ENCODE measurements around the gene SETD4. TPM values are rescaled to one million over a fixed set of nuclear protein-coding genes. Genes with fewer than 3 reads are reported as not detected.

SETD4 gene
- total and polyA plus RNA-seq, 7 donors, result 4.8 to 19.9 (median 14.3) TPM

DNA sequence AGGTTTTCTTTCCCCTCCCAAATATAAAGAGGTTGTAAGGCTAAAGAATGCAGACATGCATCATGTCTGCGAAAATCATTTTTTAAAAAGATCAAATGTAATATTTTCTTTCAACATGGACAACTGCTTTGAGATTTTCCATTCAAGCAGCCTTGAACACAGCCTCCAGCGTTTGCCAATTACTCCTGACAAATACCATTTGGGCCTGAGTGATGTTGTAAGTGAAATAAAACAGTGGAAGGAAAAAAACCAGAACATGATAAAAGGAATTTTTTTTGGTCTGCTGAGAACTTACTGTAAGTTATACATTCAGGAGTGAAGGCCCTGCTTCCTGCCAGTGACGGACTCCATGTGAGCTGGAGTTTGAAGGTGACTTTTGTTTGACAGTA lies 37.2 kb downstream of the SETD4 start:
- 76 to 87% methylated on average over 3 of the region's 3 CpGs for WGBS, 2 donors
- TF ChIP-seq EP300 (IDR thresholded peaks at IDR 0.05) (peak in 2 of 4 donors; percentile 27 to 37), POLR2A (IDR thresholded peaks at IDR 0.05) (no peak), POLR2AphosphoS5 (IDR thresholded peaks at IDR 0.05) (peak; percentile 71 to 91 (median 84))
- TF ChIP-seq, protein P1, sequence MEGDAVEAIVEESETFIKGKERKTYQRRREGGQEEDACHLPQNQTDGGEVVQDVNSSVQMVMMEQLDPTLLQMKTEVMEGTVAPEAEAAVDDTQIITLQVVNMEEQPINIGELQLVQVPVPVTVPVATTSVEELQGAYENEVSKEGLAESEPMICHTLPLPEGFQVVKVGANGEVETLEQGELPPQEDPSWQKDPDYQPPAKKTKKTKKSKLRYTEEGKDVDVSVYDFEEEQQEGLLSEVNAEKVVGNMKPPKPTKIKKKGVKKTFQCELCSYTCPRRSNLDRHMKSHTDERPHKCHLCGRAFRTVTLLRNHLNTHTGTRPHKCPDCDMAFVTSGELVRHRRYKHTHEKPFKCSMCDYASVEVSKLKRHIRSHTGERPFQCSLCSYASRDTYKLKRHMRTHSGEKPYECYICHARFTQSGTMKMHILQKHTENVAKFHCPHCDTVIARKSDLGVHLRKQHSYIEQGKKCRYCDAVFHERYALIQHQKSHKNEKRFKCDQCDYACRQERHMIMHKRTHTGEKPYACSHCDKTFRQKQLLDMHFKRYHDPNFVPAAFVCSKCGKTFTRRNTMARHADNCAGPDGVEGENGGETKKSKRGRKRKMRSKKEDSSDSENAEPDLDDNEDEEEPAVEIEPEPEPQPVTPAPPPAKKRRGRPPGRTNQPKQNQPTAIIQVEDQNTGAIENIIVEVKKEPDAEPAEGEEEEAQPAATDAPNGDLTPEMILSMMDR (IDR thresholded peaks at IDR 0.05), result no peak
- H3K4me3 ChIP-seq, result no peak overlapping the region
- H3K36me3 ChIP-seq, result no peaks in the 10 kb centered on the region
- peak; percentile 53 for DNase-seq
- H3K4me1 ChIP-seq, result peaks cover 0 to 27% (median 19%) of the 10 kb centered on the region in 4 donors
- H3K27ac ChIP-seq, result peak overlapping the region; percentile 11 to 71 (median 53)
- H3K9me3 ChIP-seq, result no peaks in the 10 kb centered on the region
- no peaks in the 10 kb centered on the region for H3K27me3 ChIP-seq
- intact Hi-C loops (cut with DNase I), result loop anchor here (5.0 kb wide), 1 partner anchor 91 kb away; no protein-coding TSS in a partner anchor

DNA sequence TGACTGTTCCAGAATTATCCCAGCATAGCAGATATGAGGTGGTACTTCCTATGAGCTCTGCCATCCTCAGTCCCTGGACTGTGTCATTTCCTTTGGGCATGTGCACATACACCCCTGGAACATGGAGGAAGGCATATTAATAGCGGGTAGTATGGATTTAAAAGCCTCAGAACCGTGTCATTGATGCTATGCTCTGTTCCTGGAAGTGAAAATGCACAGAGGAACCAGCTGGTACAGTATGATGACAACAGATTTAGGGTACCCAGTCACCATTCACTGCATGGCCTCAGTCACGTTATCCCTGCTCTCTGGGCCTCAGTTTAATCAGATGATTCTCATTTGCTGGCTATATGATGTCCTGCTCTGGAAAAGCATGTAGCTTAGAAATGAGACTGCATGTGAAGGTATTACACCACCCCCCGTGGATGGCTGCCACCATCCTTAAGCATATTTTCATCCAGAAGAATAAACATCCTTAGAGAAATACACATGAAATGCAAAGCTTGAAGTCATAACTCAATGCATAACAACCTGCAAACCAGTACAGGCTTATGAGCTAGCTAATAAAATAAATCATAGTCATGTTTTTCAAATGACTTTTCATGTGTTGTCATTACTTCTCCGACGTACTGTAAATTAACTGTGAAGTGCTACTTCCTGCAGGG lies 37.8 kb downstream of the SETD4 start:
- no peaks in the 10 kb centered on the region for H3K9me3 ChIP-seq
- intact Hi-C loops (cut with DNase I), result loop anchor here (5.0 kb wide), 1 partner anchor 90 kb away; no protein-coding TSS in a partner anchor
- TF ChIP-seq POLR2AphosphoS5 (IDR thresholded peaks at IDR 0.05) (peak in 1 of 4 donors; percentile 3), POLR2A (IDR thresholded peaks at IDR 0.05) (no peak)
- no peaks in the 10 kb centered on the region for H3K27me3 ChIP-seq
- H3K36me3 ChIP-seq, result no peaks in the 10 kb centered on the region
- peak; percentile 59 for DNase-seq
- H3K4me3 ChIP-seq, result no peak overlapping the region
- 58 to 67% methylated on average over 6 of the region's 6 CpGs for WGBS, 2 donors
- H3K4me1 ChIP-seq, result peaks cover 0 to 27% (median 19%) of the 10 kb centered on the region in 4 donors
- peak overlapping the region; percentile 6 to 71 (median 53) for H3K27ac ChIP-seq

DNA sequence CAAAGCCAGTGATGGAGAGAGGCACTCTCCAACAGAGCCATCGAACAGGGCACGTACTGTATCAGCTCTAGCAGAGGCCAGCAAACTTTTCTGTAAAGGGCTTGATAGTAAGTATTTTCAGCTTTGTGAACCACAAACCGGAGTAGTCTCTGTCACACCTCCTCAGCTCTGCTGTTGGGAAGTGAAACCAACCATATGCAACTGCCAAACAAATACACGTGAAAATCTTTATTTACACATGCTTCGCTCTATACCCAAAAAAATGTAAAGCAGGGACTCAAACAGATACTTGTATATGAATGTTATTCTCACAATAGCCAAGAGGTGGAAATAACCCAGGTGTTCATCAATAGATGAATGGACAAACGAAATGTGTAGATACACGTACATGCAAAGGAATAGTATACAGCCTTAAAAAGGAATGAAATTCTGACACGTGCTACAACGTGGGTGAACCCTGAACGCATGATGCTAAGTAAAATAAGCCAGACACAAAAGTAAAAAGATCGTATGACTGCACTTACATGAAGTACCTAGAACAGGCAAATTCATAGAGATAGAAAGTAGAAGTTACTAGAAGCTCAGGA lies 39.0 kb downstream of the SETD4 start:
- WGBS, 2 donors, result 86 to 95% methylated on average over 11 of the region's 11 CpGs
- H3K27ac ChIP-seq, result no peak overlapping the region
- H3K4me1 ChIP-seq, result peaks cover 0 to 27% (median 19%) of the 10 kb centered on the region in 4 donors
- DNase-seq, result no peak
- intact Hi-C loops (cut with DNase I), result loop anchor here (5.0 kb wide), 1 partner anchor 89 kb away; no protein-coding TSS in a partner anchor
- no peaks in the 10 kb centered on the region for H3K36me3 ChIP-seq
- no peaks in the 10 kb centered on the region for H3K9me3 ChIP-seq
- no peak for TF ChIP-seq EP300 (IDR thresholded peaks at IDR 0.05)
- no peak for TF ChIP-seq POLR2A (IDR thresholded peaks at IDR 0.05)
- TF ChIP-seq, protein P1 (IDR thresholded peaks at IDR 0.05), result no peak
- no peak for TF ChIP-seq POLR2AphosphoS5 (IDR thresholded peaks at IDR 0.05)
- H3K27me3 ChIP-seq, result peaks cover 0 to 7% (median 0%) of the 10 kb centered on the region in 3 donors
- H3K4me3 ChIP-seq, result no peak overlapping the region

DNA sequence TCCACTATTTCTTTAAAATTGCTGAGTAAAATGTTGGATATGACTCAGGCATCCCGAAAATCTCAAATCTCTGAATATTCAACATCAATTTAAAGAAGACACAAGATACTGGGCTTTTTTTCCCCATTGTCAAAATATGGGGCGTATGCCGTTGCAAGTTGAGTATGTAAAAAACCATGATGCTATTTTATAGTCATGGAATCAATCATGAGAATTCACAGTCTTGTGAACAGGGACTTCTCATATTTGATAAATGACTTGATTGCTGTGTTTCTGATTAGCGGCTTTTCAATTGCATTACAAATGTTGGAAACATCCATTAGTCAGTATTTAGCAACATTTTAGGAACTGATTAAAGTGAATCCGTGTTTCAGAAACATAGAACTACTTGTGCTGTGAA lies 45.3 kb downstream of the SETD4 start:
- 89 to 92% methylated on average over 5 of the region's 5 CpGs for WGBS, 2 donors
- DNase-seq, result no peak
- TF ChIP-seq POLR2A (IDR thresholded peaks at IDR 0.05) (no peak), EP300 (IDR thresholded peaks at IDR 0.05) (no peak), POLR2AphosphoS5 (IDR thresholded peaks at IDR 0.05) (no peak)
- TF ChIP-seq, protein P1 (IDR thresholded peaks at IDR 0.05), result no peak
- no peaks in the 10 kb centered on the region for H3K4me1 ChIP-seq
- no peaks in the 10 kb centered on the region for H3K36me3 ChIP-seq
- H3K9me3 ChIP-seq, result no peaks in the 10 kb centered on the region
- H3K27ac ChIP-seq, result no peak overlapping the region
- no peak overlapping the region for H3K4me3 ChIP-seq
- H3K27me3 ChIP-seq, result peaks cover 0 to 10% (median 0%) of the 10 kb centered on the region in 3 donors
- intact Hi-C loops (cut with DNase I), result no loop called here

DNA sequence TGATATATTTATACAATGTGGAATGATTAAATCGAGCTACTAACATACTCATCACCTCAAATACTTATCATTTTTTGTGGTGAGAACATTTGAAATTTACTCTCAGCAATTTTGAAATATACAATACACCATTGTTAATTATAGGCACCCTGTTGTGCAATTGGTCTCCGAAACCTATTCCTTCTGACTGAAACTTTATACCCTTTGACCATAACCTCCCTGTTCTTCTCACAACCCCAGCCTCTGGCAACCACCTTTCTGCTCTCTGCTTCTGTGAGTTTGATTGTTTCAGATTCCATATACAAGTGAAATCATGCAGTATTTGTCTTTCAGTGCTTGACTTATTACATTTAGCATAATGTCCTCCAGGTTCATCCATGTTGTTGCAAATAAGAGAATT lies 49.5 kb downstream of the SETD4 start:
- H3K4me3 ChIP-seq, result no peak overlapping the region
- no peaks in the 10 kb centered on the region for H3K36me3 ChIP-seq
- intact Hi-C loops (cut with DNase I), result no loop called here
- H3K27ac ChIP-seq, result no peak overlapping the region
- no peak for TF ChIP-seq EP300 (IDR thresholded peaks at IDR 0.05)
- TF ChIP-seq POLR2AphosphoS5 (IDR thresholded peaks at IDR 0.05), result no peak
- TF ChIP-seq, protein P1 (IDR thresholded peaks at IDR 0.05), result no peak
- no peak for TF ChIP-seq POLR2A (IDR thresholded peaks at IDR 0.05)
- peaks cover 0 to 3% (median 0%) of the 10 kb centered on the region in 3 donors for H3K27me3 ChIP-seq
- H3K4me1 ChIP-seq, result peaks cover 0 to 1% (median 0%) of the 10 kb centered on the region in 4 donors
- 67 to 86% methylated on average over 2 of the region's 2 CpGs for WGBS, 2 donors
- H3K9me3 ChIP-seq, result no peaks in the 10 kb centered on the region
- DNase-seq, result peak; percentile 8
